Endothelial cell (in vitro differentiated cells): Measurements from ENCODE around the gene UNCX. TPM values are rescaled to one million over a fixed set of nuclear protein-coding genes. Genes with fewer than 3 reads are reported as not detected.

Source experiments
- DNase-seq: peaks from one replicate; pipeline ENCODE4 v3.0.0; 2021; ENCODE audit warnings: low spot score
- H3K27ac Mint-ChIP-seq: one replicate; pipeline ENCODE4 v1.8.0; 2021; ENCODE audit warnings: mixed read lengths, inconsistent platforms; ENCODE audit not compliant: unreplicated experiment
- H3K27me3 Mint-ChIP-seq: one replicate; pipeline ENCODE4 v1.8.0; 2021; ENCODE audit warnings: mild to moderate bottlenecking, moderate library complexity, mixed read lengths, inconsistent platforms; ENCODE audit not compliant: unreplicated experiment
- H3K36me3 Mint-ChIP-seq: one replicate; pipeline ENCODE4 v1.8.0; 2021; ENCODE audit warnings: mild to moderate bottlenecking, low read depth, mixed read lengths, inconsistent platforms; ENCODE audit not compliant: unreplicated experiment
- H3K4me1 Mint-ChIP-seq: one replicate; pipeline ENCODE4 v1.8.0; 2021; ENCODE audit warnings: mild to moderate bottlenecking, mixed read lengths, inconsistent platforms; ENCODE audit not compliant: unreplicated experiment
- H3K4me3 Mint-ChIP-seq: one replicate; pipeline ENCODE4 v1.8.0; 2021; ENCODE audit warnings: mild to moderate bottlenecking, mixed read lengths, inconsistent platforms; ENCODE audit not compliant: unreplicated experiment
- H3K9me3 Mint-ChIP-seq: one replicate; pipeline ENCODE4 v1.8.0; 2021; ENCODE audit warnings: mixed read lengths, inconsistent platforms; ENCODE audit not compliant: unreplicated experiment
- CTCF ChIP-seq: fragments of 200-600 bp; sonication (generic); IDR thresholded peaks from one replicate; pipeline ENCODE4 v1.5.0; 2021; ENCODE audit warnings: antibody characterized with exemption; ENCODE audit not compliant: unreplicated experiment
- total RNA-seq: library from RNA; stranded (reverse); fragmentation: NEBNext Ultra II Directional; extraction: Animal tissue kit (Norgen Biotek cat#: 25700); gene quantifications from one replicate; pipeline ENCODE4 v1.2.1, GENCODE V29; 2021; ENCODE audit not compliant: unreplicated experiment

Gene UNCX
- total RNA-seq, 1 donor from 2014 or later: not detected

DNA sequence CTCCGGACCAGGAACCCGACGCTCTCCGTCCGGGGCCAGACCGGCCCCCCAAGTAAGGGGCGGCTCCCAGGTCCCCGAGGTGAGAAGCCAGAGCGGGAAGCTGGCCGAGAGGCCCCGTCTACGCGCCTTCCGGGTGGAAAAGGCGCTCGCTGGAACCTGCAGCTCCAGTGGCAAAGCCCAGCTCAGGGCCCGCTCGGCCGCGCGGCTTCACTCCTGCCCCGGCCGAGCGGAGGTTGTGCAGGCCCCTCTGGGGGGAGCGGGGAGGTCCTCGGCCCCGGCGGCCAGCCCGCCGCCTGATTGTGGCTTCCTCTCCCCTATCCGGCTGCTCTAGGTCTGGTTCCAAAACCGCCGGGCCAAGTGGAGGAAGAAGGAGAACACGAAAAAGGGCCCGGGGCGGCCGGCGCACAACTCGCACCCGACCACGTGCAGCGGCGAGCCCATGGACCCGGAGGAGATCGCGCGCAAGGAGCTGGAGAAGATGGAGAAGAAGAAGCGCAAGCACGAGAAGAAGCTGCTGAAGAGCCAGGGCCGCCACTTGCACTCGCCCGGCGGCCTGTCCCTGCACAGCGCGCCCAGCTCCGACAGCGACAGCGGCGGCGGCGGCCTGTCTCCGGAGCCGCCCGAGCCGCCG, 2.9 kb downstream of the UNCX start:
- TF ChIP-seq CTCF: no peak
- DNase-seq: no peak
- no peak overlapping the region for H3K4me3 Mint-ChIP-seq
- peaks cover 17% of the 10 kb centered on the region for H3K4me1 Mint-ChIP-seq
- H3K9me3 Mint-ChIP-seq: no peaks in the 10 kb centered on the region
- H3K27me3 Mint-ChIP-seq: peaks cover 36% of the 10 kb centered on the region
- no peak overlapping the region for H3K27ac Mint-ChIP-seq
- no peaks in the 10 kb centered on the region for H3K36me3 Mint-ChIP-seq

- TF ChIP-seq CTCF: no peak
- no peak for DNase-seq
- peaks cover 35% of the 10 kb centered on the region for H3K27me3 Mint-ChIP-seq
- peaks cover 15% of the 10 kb centered on the region for H3K4me1 Mint-ChIP-seq
- no peak overlapping the region for H3K27ac Mint-ChIP-seq
- H3K9me3 Mint-ChIP-seq: no peaks in the 10 kb centered on the region
- H3K36me3 Mint-ChIP-seq: no peaks in the 10 kb centered on the region
- no peak overlapping the region for H3K4me3 Mint-ChIP-seq
Observed at GRCh38 chr7:1236132-1236661, 3.5 kb downstream of the UNCX start.

GRCh38 chr7:1236831-1237701, 4.4 kb downstream of the UNCX start:
- TF ChIP-seq CTCF: no peak
- Mint-ChIP-seq H3K27ac (no peak overlapping the region), H3K4me3 (no peak overlapping the region), H3K36me3 (no peaks in the 10 kb centered on the region), H3K9me3 (no peaks in the 10 kb centered on the region), H3K4me1 (peaks cover 14% of the 10 kb centered on the region), H3K27me3 (peaks cover 31% of the 10 kb centered on the region)
- no peak for DNase-seq

DNA sequence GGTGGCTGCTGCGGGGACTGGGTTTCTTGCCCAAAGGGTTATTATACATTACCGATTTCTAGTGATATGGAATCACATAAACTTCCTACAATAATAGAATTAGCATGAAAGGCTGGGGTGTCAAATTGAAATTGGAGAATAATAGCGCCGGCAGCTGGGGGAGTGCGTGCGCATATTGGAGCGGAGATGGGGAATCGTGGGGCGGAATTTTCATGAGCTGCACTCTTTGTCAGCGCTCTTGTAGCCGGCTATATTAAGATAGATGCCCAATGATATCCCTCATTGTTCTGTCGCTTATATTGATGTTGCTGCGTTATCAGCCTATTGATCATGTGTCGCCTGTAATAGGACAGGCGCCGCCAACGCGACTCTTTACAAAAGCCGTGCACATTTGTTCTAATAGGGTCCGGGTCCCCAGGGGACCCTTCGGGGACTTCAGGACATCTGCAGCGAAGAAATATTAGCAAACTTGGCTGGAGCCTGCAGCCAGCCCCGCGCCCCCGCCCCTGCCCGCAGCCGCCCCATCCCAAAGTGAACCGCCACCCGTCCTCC, 5.1 kb downstream of the UNCX start:
- peak overlapping the region; percentile 77 for H3K27ac Mint-ChIP-seq
- no peak for TF ChIP-seq CTCF
- no peak for DNase-seq

More for the DNA sequence above, 5.1 kb downstream of the UNCX start:
- Mint-ChIP-seq H3K4me3 (no peak overlapping the region), H3K9me3 (no peaks in the 10 kb centered on the region), H3K36me3 (no peaks in the 10 kb centered on the region), H3K27me3 (peaks cover 29% of the 10 kb centered on the region), H3K4me1 (peaks cover 12% of the 10 kb centered on the region)
